HepG2 (cell line): Measurements from ENCODE around the gene RHCE. TPM values are rescaled to one million over a fixed set of nuclear protein-coding genes. Genes with fewer than 3 reads are reported as not detected.
A peak's percentile ranks its signal among the peaks of the same experiment; 100 is the strongest.

Experiments used
- AGO1 ChIP-seq: fragments of 200-400 bp; formaldehyde crosslinking; IDR thresholded peaks from 2 replicates; pipeline ENCODE4 v1.6.1; 2017; ENCODE audit warnings: mild to moderate bottlenecking, low read depth, low read length, moderate library complexity; ENCODE audit not compliant: poor library complexity, severe bottlenecking
- CEBPB ChIP-seq: IDR thresholded peaks from 2 replicates; pipeline ENCODE4 v1.6.1; 2011; ENCODE audit warnings: low read depth, low read length, improper control_type of control experiment, borderline replicate concordance
- NFIC ChIP-seq: IDR thresholded peaks from 2 replicates; pipeline ENCODE4 v1.6.1; 2012; ENCODE audit warnings: mild to moderate bottlenecking, low read length, inconsistent platforms
- SIN3B ChIP-seq: fragments of 150-350 bp; IDR thresholded peaks from 2 replicates; pipeline ENCODE4 v1.6.1; 2014; ENCODE audit warnings: low read length
- SIX1 ChIP-seq: sonication (generic); formaldehyde crosslinking; IDR thresholded peaks from 2 replicates; pipeline ENCODE4 v1.4.0; 2020; ENCODE audit warnings: missing genetic modification reagents, borderline replicate concordance
- SIX4 ChIP-seq: sonication (generic); formaldehyde crosslinking; IDR thresholded peaks from 2 replicates; pipeline ENCODE4 v1.4.0; 2020; ENCODE audit warnings: missing genetic modification reagents
- SMYD3 ChIP-seq: sonication (generic); formaldehyde crosslinking; IDR thresholded peaks from 2 replicates; pipeline ENCODE4 v1.8.1; 2023; ENCODE audit warnings: mild to moderate bottlenecking, missing genetic modification reagents
- SNRNP70 ChIP-seq: fragments of 200-400 bp; formaldehyde crosslinking; IDR thresholded peaks from 2 replicates; pipeline ENCODE4 v1.6.1; 2017; ENCODE audit warnings: mild to moderate bottlenecking, low read depth, low read length, moderate library complexity
- SOX6 ChIP-seq, 2 experiments: fragments of 450-650 bp in 1 of 2; sonication (generic) in 1 of 2; formaldehyde crosslinking in 1 of 2; IDR thresholded peaks; 2 replicates each; pipeline versions ENCODE4 v1.4.0 to v1.6.1; 2017 to 2020; ENCODE audit warnings: antibody characterized with exemption in 1 of 2, mild to moderate bottlenecking in 1 of 2, missing genetic modification reagents in 1 of 2
- SRSF1 ChIP-seq: fragments of 200-400 bp; formaldehyde crosslinking; optimal IDR thresholded peaks from 2 replicates; pipeline ENCODE3; 2017; ENCODE audit warnings: mild to moderate bottlenecking, low read depth, low read length, moderate library complexity
- TEAD2 ChIP-seq: sonication (generic); formaldehyde crosslinking; IDR thresholded peaks from 2 replicates; pipeline ENCODE4 v1.9.0; 2021; ENCODE audit warnings: missing genetic modification reagents
- ZNF598 ChIP-seq: sonication (generic); formaldehyde crosslinking; IDR thresholded peaks from 2 replicates; pipeline ENCODE4 v1.5.1; 2020; ENCODE audit warnings: mild to moderate bottlenecking, missing genetic modification reagents, borderline replicate concordance
- ZNF619 ChIP-seq: sonication (generic); formaldehyde crosslinking; IDR thresholded peaks from 2 replicates; pipeline ENCODE4 v1.4.0; 2020; ENCODE audit warnings: mild to moderate bottlenecking, missing genetic modification reagents
- polyA plus RNA-seq, 8 experiments: library from polyadenylated mRNA; depleted of rRNA in 3 of 8; stranded (reverse) in 7 of 8; unstranded in 1 of 8; fragments of >200 nt; fragmentation: Illumina TruSeq in 4 of 8; extraction: Trizol in 4 of 8; gene quantifications; 2 replicates each; pipeline versions ENCODE4 v1.2.1 to v1.2.3, GENCODE V29; 2011 to 2016; ENCODE audit warnings: low read depth in 4 of 8, missing spikeins in 1 of 8, mixed read lengths in 1 of 8; ENCODE audit not compliant: insufficient read depth in 1 of 8
- total RNA-seq, 5 experiments: library from RNA; depleted of rRNA; stranded (reverse); fragments of >200 nt; fragmentation: Illumina TruSeq; extraction: Trizol; gene quantifications; 2 replicates each; pipeline ENCODE4 v1.2.3, GENCODE V29; 2016; ENCODE audit warnings: low read depth in 1 of 5
- TF ChIP-seq, protein P1 (sequence below): sonication (generic); formaldehyde crosslinking; IDR thresholded peaks from 2 replicates; pipeline ENCODE4 v1.4.0; 2020; ENCODE audit warnings: missing genetic modification reagents
- TF ChIP-seq, protein P2 (sequence below): sonication (generic); formaldehyde crosslinking; IDR thresholded peaks from 2 replicates; pipeline ENCODE4 v1.8.0; 2022; ENCODE audit warnings: missing genetic modification reagents, mild to moderate bottlenecking, inconsistent platforms, borderline replicate concordance
- TF ChIP-seq, protein P3 (sequence below): sonication (generic); formaldehyde crosslinking; IDR thresholded peaks from 2 replicates; pipeline ENCODE4 v1.9.0; 2021; ENCODE audit warnings: missing genetic modification reagents, mild to moderate bottlenecking, borderline replicate concordance
- TF ChIP-seq, protein P4 (sequence below): sonication (generic); formaldehyde crosslinking; IDR thresholded peaks from 2 replicates; pipeline ENCODE4 v1.4.0; 2020; ENCODE audit warnings: missing genetic modification reagents
- TF ChIP-seq, protein P5 (sequence below): IDR thresholded peaks from 2 replicates; pipeline ENCODE4 v1.6.1; 2016; ENCODE audit warnings: mild to moderate bottlenecking, missing biosample characterization, missing genetic modification reagents
- TF ChIP-seq, protein P6 (sequence below): sonication (generic); formaldehyde crosslinking; IDR thresholded peaks from 2 replicates; pipeline ENCODE4 v1.5.0; 2020; ENCODE audit warnings: missing genetic modification reagents
- TF ChIP-seq, protein P7 (sequence below): sonication (generic); formaldehyde crosslinking; IDR thresholded peaks from 2 replicates; pipeline ENCODE4 v1.4.0; 2020; ENCODE audit warnings: missing genetic modification reagents

The RHCE gene
- total and polyA plus RNA-seq, 2 of the 13 experiments (the other 11 are each of a cell fraction or from before 2014, with no cell fraction given) = 0.30 TPM; not detected in 1

DNA sequence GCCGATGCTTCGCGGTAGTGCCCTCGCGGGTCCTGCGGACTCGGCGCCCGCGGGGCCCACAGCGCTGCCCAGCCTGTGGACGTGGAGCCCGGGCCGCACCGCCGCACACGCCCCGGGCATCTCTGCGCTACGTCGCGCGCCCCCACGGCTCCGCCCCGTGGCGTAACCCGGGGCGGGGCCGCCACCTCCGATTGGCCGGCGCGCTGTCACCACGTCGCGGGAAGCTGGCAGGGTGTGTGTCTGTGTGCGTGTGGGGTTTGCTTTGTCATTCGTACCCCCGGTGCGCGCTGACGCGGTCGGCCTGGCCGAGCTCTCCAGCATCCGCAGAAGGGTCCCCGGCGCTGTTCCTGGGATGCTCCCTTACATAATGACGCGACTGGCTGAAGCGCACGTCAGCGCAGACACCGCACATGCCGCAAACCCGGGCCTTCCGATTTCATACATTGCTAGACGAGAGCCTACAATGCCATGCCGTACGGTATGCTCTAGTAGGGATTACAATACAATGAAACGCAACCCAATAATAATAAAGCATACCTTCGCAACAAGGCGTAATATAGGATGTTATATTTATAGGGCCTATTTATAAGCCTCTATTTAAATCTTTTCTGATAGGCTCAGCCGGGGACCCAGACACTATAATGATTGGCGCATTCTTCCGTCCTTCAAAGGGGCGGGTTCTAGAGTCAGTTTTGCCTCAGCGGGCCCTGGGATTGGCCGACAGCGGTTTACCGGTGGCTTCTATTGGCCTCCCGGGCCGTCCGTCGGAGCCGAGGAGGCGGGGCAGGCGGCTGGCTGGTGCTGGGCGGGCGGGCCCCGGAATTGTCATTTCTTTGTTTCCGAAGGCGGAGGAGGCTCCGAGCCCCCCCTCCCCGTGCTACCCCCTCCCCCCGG lies 9.7 kb upstream of the RHCE start, which contains the start of gene MACO1 (continued):
- no peak for TF ChIP-seq SRSF1
- TF ChIP-seq, protein P1, sequence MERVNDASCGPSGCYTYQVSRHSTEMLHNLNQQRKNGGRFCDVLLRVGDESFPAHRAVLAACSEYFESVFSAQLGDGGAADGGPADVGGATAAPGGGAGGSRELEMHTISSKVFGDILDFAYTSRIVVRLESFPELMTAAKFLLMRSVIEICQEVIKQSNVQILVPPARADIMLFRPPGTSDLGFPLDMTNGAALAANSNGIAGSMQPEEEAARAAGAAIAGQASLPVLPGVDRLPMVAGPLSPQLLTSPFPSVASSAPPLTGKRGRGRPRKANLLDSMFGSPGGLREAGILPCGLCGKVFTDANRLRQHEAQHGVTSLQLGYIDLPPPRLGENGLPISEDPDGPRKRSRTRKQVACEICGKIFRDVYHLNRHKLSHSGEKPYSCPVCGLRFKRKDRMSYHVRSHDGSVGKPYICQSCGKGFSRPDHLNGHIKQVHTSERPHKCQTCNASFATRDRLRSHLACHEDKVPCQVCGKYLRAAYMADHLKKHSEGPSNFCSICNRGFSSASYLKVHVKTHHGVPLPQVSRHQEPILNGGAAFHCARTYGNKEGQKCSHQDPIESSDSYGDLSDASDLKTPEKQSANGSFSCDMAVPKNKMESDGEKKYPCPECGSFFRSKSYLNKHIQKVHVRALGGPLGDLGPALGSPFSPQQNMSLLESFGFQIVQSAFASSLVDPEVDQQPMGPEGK (CRISPR knock-in tag) = peak; percentile 63
- TF ChIP-seq, protein P2, sequence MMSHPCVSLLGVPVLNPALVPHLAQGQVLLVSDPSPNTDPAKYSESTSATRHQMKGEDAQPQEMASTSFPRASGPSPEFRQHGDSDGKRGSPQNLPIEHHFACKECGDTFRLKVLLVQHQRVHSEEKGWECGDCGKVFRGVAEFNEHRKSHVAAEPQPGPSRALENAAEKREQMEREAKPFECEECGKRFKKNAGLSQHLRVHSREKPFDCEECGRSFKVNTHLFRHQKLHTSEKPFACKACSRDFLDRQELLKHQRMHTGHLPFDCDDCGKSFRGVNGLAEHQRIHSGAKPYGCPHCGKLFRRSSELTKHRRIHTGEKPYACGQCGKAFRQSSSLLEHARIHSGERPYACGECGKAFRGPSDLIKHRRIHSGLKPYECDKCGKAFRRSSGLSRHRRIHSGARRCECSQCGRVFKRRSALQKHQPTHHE (CRISPR knock-in tag) = 0 out of 2 replicates have a peak, but pooled peaks have one; percentile 36
- no peak for TF ChIP-seq SIX1 (CRISPR knock-in tag)
- TF ChIP-seq, protein P3, sequence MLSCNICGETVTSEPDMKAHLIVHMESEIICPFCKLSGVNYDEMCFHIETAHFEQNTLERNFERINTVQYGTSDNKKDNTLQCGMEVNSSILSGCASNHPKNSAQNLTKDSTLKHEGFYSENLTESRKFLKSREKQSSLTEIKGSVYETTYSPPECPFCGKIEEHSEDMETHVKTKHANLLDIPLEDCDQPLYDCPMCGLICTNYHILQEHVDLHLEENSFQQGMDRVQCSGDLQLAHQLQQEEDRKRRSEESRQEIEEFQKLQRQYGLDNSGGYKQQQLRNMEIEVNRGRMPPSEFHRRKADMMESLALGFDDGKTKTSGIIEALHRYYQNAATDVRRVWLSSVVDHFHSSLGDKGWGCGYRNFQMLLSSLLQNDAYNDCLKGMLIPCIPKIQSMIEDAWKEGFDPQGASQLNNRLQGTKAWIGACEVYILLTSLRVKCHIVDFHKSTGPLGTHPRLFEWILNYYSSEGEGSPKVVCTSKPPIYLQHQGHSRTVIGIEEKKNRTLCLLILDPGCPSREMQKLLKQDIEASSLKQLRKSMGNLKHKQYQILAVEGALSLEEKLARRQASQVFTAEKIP (CRISPR knock-in tag) = no peak
- TF ChIP-seq, protein P4, sequence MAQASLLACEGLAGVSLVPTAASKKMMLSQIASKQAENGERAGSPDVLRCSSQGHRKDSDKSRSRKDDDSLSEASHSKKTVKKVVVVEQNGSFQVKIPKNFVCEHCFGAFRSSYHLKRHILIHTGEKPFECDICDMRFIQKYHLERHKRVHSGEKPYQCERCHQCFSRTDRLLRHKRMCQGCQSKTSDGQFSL (CRISPR knock-in tag) = no peak
- no peak for TF ChIP-seq NFIC
- TF ChIP-seq SNRNP70 = no peak
- no peak; the same call in 1 of the 2 replicates for TF ChIP-seq ZNF598 (CRISPR knock-in tag)
- peak; percentile 62; the same call in 1 of the 2 replicates for TF ChIP-seq CEBPB
- TF ChIP-seq SMYD3 (CRISPR knock-in tag) = no peak
- no peak for TF ChIP-seq AGO1
- no peak for TF ChIP-seq SIN3B
- TF ChIP-seq, protein P5, sequence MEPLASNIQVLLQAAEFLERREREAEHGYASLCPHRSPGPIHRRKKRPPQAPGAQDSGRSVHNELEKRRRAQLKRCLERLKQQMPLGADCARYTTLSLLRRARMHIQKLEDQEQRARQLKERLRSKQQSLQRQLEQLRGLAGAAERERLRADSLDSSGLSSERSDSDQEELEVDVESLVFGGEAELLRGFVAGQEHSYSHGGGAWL (CRISPR knock-in tag) = peak; percentile 81
- TF ChIP-seq, protein P6, sequence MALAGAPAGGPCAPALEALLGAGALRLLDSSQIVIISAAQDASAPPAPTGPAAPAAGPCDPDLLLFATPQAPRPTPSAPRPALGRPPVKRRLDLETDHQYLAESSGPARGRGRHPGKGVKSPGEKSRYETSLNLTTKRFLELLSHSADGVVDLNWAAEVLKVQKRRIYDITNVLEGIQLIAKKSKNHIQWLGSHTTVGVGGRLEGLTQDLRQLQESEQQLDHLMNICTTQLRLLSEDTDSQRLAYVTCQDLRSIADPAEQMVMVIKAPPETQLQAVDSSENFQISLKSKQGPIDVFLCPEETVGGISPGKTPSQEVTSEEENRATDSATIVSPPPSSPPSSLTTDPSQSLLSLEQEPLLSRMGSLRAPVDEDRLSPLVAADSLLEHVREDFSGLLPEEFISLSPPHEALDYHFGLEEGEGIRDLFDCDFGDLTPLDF (CRISPR knock-in tag) = no peak
- no peak for TF ChIP-seq TEAD2 (CRISPR knock-in tag)
- TF ChIP-seq SOX6 (IDR thresholded peaks at IDR 0.05) = no peak
- peak; percentile 54 for TF ChIP-seq SOX6 (CRISPR knock-in tag; IDR thresholded peaks at IDR 0.05)
- TF ChIP-seq SIX4 (CRISPR knock-in tag) = no peak
- no peak for TF ChIP-seq ZNF619 (CRISPR knock-in tag)
- TF ChIP-seq, protein P7, sequence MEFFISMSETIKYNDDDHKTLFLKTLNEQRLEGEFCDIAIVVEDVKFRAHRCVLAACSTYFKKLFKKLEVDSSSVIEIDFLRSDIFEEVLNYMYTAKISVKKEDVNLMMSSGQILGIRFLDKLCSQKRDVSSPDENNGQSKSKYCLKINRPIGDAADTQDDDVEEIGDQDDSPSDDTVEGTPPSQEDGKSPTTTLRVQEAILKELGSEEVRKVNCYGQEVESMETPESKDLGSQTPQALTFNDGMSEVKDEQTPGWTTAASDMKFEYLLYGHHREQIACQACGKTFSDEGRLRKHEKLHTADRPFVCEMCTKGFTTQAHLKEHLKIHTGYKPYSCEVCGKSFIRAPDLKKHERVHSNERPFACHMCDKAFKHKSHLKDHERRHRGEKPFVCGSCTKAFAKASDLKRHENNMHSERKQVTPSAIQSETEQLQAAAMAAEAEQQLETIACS = no peak
